NCI-H1105 (cell line): ENCODE measurements around the gene CLASP1.

Experiments
- DNase-seq: peaks from one replicate; lab custom pipeline; 2025; lab: John Stamatoyannopoulos, UW

Gene CLASP1

GRCh38 chr2:121539750-121540469 lies 109.4 kb downstream of the CLASP1 start:
- no peak for DNase-seq

- DNase-seq = no peak
Measured at GRCh38 chr2:121536850-121537557, 112.3 kb downstream of the CLASP1 start.

- DNase-seq = no peak
Measured at GRCh38 chr2:121536347-121536746, 112.9 kb downstream of the CLASP1 start.

- no peak for DNase-seq
Measured at GRCh38 chr2:121534007-121534406, 115.3 kb downstream of the CLASP1 start.

GRCh38 chr2:121532894-121533293 lies 116.4 kb downstream of the CLASP1 start:
- DNase-seq = no peak

- DNase-seq = no peak
Measured at GRCh38 chr2:121532347-121532766, 116.9 kb downstream of the CLASP1 start.

- DNase-seq = peak; percentile 56
Measured at GRCh38 chr2:121530212-121530705, 119.0 kb downstream of the CLASP1 start.

- DNase-seq = peak; percentile 62
Measured at GRCh38 chr2:121529439-121530211, 119.6 kb downstream of the CLASP1 start.

- DNase-seq = peak; percentile 21
Measured at GRCh38 chr2:121527009-121527682, 122.1 kb downstream of the CLASP1 start.

GRCh38 chr2:121524685-121525425 lies 124.4 kb downstream of the CLASP1 start:
- DNase-seq = no peak

GRCh38 chr2:121521359-121521758 lies 127.9 kb downstream of the CLASP1 start:
- DNase-seq = no peak

- DNase-seq = no peak
Measured at GRCh38 chr2:121520641-121520994, 128.6 kb downstream of the CLASP1 start.

- DNase-seq = no peak
Measured at GRCh38 chr2:121519732-121520640, 129.3 kb downstream of the CLASP1 start.

GRCh38 chr2:121519153-121519552 lies 130.1 kb downstream of the CLASP1 start:
- DNase-seq = no peak

- no peak for DNase-seq
Measured at GRCh38 chr2:121513597-121514333, 135.5 kb downstream of the CLASP1 start.

- DNase-seq = no peak
Measured at GRCh38 chr2:121510857-121511256, 138.4 kb downstream of the CLASP1 start.

- DNase-seq = no peak
Measured at GRCh38 chr2:121506621-121507020, 142.6 kb downstream of the CLASP1 start.

- no peak for DNase-seq
Measured at GRCh38 chr2:121505986-121506586, 143.2 kb downstream of the CLASP1 start.

- DNase-seq = no peak
Measured at GRCh38 chr2:121505005-121505404, 144.3 kb downstream of the CLASP1 start.
